HL-60 (cell line): ENCODE data around the gene CTNNA3.
"Not testable (repeated sequence)": the region's sequence is repeated elsewhere in the genome, so short reads cannot be mapped to it uniquely, and the experiment has no call there.

Source experiments
- DNase-seq, 2 experiments: peaks; one replicate each; pipeline ENCODE4 v3.0.0-alpha.2; 2010 to 2020; ENCODE audit warnings: low read depth in 1 of 2, low spot score in 1 of 2
- H3K27ac ChIP-seq: fragments of 250-450 bp; sonication (Bioruptor Pico); replicated peaks from 2 replicates; pipeline ENCODE4 v1.5.1; 2020; ENCODE audit warnings: mild to moderate bottlenecking, moderate library complexity
- H3K27me3 ChIP-seq: fragments of 250-450 bp; sonication (Bioruptor Pico); 2 replicates; pipeline ENCODE4 v1.5.1; 2021; ENCODE audit warnings: mild to moderate bottlenecking, moderate library complexity; ENCODE audit not compliant: insufficient read depth, poor library complexity, severe bottlenecking
- H3K4me3 ChIP-seq: replicated peaks from 2 replicates; pipeline ENCODE4 v1.5.1; 2011; ENCODE audit warnings: mild to moderate bottlenecking, control low read depth, low read length; ENCODE audit not compliant: insufficient read depth
- CTCF ChIP-seq: IDR thresholded peaks from one replicate; pipeline ENCODE4 v1.5.1; 2011; ENCODE audit warnings: low read length, control low read depth, inconsistent platforms; ENCODE audit not compliant: insufficient read depth
- GABPA ChIP-seq: IDR thresholded peaks from 2 replicates; pipeline ENCODE4 v1.6.1; 2012; ENCODE audit warnings: low read depth
- POLR2AphosphoS5 ChIP-seq: IDR thresholded peaks from 2 replicates; pipeline ENCODE4 v1.6.1; 2012; ENCODE audit warnings: low read depth
- SPI1 ChIP-seq: IDR thresholded peaks from 2 replicates; pipeline ENCODE4 v1.6.1; 2012; ENCODE audit warnings: low read depth, mild to moderate bottlenecking, borderline replicate concordance
- TF ChIP-seq, protein P1 (sequence below): IDR thresholded peaks from 2 replicates; pipeline ENCODE4 v1.6.1; 2012; ENCODE audit warnings: low read depth; ENCODE audit not compliant: insufficient replicate concordance

Gene CTNNA3

DNA sequence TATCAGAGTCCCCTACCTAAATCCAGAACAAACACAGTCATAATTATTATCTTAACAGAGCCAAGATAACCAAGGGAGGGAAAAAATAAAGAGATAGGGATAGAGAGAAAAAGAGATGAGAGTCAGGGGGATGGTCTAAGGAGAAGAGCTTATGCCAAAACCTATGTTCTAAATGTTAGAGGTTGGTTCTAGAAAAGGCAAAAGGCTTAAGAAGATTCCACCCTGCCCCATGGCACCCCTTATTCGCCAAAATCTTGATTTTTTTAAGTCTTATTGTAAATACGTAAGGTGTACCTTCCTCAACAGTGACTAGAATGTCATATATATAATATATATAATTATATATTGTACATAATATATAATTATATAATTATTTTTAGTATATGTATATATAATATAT is 29.6 kb upstream of the CTNNA3 start:
- no peak overlapping the region for H3K4me3 ChIP-seq
- H3K27ac ChIP-seq: no peak overlapping the region
- TF ChIP-seq GABPA (no peak), POLR2AphosphoS5 (no peak), CTCF (no peak), SPI1 (no peak)
- TF ChIP-seq, protein P1, sequence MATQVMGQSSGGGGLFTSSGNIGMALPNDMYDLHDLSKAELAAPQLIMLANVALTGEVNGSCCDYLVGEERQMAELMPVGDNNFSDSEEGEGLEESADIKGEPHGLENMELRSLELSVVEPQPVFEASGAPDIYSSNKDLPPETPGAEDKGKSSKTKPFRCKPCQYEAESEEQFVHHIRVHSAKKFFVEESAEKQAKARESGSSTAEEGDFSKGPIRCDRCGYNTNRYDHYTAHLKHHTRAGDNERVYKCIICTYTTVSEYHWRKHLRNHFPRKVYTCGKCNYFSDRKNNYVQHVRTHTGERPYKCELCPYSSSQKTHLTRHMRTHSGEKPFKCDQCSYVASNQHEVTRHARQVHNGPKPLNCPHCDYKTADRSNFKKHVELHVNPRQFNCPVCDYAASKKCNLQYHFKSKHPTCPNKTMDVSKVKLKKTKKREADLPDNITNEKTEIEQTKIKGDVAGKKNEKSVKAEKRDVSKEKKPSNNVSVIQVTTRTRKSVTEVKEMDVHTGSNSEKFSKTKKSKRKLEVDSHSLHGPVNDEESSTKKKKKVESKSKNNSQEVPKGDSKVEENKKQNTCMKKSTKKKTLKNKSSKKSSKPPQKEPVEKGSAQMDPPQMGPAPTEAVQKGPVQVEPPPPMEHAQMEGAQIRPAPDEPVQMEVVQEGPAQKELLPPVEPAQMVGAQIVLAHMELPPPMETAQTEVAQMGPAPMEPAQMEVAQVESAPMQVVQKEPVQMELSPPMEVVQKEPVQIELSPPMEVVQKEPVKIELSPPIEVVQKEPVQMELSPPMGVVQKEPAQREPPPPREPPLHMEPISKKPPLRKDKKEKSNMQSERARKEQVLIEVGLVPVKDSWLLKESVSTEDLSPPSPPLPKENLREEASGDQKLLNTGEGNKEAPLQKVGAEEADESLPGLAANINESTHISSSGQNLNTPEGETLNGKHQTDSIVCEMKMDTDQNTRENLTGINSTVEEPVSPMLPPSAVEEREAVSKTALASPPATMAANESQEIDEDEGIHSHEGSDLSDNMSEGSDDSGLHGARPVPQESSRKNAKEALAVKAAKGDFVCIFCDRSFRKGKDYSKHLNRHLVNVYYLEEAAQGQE: no peak
- DNase-seq: no peak
- no peaks in the 10 kb centered on the region for H3K27me3 ChIP-seq

GRCh38 chr10:67723601-67724000 is 27.6 kb upstream of the CTNNA3 start:
- no peak for DNase-seq
- no peak overlapping the region for H3K27ac ChIP-seq
- TF ChIP-seq POLR2AphosphoS5 (no peak), CTCF (no peak), SPI1 (no peak), GABPA (no peak)
- TF ChIP-seq, protein P1: no peak
- no peak overlapping the region for H3K4me3 ChIP-seq
- H3K27me3 ChIP-seq: no peaks in the 10 kb centered on the region

DNA sequence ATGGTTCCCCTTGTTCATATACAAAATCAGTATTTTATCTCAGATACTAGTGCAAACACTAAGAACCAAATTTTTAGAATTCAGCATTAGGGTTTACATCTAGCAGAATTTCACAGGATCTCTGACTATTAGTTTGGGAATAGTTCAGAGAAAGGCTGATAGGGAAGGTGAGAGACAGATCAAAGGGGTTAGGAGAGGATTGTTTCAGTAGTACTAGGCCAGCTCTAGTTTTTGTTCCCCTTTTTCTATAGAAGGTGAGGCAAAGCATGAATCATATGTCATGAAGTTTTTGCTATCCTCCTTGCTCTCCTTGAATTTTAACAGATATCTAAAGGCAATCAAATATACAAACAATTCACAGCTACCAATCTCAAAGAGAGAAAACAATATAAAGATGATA is 26.1 kb upstream of the CTNNA3 start:
- no peaks in the 10 kb centered on the region for H3K27me3 ChIP-seq
- H3K4me3 ChIP-seq: no peak overlapping the region

DNA sequence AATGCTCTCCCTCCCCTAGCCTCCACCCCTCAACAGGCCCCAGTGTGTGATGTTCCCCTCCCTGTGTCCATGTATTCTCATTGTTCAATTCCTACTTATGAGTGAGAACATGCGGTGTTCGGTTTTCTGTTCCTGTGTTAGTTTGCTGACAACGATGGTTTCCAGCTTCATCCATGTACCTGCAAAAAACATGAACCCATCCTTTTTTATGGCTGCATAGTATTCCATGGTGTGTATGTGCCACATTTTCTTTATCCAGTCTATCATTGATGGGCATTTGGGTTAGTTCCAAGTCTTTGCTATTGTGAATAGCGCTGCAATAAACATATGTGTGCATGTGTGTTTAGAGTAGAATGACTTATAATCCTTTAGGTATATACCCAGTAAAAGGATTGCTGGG is 20.5 kb upstream of the CTNNA3 start:
- not testable (repeated sequence) for H3K27ac ChIP-seq, H3K4me3 ChIP-seq, DNase-seq, H3K27me3 ChIP-seq

More for the DNA sequence above, 26.1 kb upstream of the CTNNA3 start:
- no peak for DNase-seq
- no peak for TF ChIP-seq POLR2AphosphoS5
- TF ChIP-seq SPI1: no peak
- TF ChIP-seq CTCF: no peak
- TF ChIP-seq, protein P1: no peak
- TF ChIP-seq GABPA: no peak
- H3K27ac ChIP-seq: no peak overlapping the region
